Fibroblast of pulmonary artery (primary cell): ENCODE data around the gene PIP4K2C.

ENCODE experiments used
- DNase-seq: peaks from one replicate; pipeline ENCODE4 v3.0.0-alpha.2; 2010; ENCODE audit warnings: low read depth
- H3K4me3 ChIP-seq: replicated peaks from 2 replicates; pipeline ENCODE4 v1.5.1; 2011; ENCODE audit warnings: low read depth, mild to moderate bottlenecking, control low read depth, low read length, moderate library complexity
- TF ChIP-seq, protein P1 (sequence below): IDR thresholded peaks from 2 replicates; pipeline ENCODE4 v1.5.1; 2011; ENCODE audit warnings: mild to moderate bottlenecking, control low read depth, low read length, inconsistent platforms; ENCODE audit errors: missing control alignments

Gene PIP4K2C

DNA sequence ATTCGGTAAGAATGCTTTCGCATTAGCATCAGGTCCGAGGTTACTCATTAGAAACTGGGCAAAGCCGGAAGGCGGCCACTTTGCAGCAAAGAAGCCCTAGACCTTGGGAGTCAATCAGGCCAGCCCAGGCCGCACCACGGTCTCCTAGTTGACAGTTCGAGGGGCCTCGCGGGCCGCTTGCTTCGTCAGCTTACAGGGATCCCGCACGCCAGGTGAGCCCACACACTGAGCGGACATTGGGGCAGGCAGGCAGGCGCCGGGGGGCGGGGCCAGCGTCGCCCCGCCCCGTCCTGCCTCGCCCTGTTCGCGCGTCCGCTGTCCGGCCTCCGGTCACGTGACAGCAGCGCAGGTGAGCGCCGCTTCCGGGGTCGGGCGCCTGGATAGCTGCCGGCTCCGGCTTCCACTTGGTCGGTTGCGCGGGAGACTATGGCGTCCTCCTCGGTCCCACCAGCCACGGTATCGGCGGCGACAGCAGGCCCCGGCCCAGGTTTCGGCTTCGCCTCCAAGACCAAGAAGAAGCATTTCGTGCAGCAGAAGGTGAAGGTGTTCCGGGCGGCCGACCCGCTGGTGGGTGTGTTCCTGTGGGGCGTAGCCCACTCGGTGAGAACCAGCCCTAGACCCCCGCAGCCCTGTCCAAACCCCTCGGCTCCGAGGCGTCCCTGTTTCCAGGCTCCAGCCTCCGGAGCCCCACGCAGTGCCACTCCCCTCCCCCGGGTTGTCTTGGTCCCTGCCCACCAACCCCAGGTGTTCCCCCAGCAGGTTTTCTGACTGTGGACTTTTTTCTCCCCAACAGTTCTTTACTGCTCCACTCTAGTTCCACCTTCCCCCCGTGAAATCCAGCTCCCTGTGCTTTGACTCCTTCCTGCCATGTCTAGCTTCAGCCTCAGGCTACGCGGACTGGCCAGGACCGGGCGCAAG is at the start of gene PIP4K2C:
PIP4K2C (plus strand) TSS at position 329 of the 918 bp plus-strand sequence; CDS start at position 427, 98 bp downstream.
- TF ChIP-seq, protein P1, sequence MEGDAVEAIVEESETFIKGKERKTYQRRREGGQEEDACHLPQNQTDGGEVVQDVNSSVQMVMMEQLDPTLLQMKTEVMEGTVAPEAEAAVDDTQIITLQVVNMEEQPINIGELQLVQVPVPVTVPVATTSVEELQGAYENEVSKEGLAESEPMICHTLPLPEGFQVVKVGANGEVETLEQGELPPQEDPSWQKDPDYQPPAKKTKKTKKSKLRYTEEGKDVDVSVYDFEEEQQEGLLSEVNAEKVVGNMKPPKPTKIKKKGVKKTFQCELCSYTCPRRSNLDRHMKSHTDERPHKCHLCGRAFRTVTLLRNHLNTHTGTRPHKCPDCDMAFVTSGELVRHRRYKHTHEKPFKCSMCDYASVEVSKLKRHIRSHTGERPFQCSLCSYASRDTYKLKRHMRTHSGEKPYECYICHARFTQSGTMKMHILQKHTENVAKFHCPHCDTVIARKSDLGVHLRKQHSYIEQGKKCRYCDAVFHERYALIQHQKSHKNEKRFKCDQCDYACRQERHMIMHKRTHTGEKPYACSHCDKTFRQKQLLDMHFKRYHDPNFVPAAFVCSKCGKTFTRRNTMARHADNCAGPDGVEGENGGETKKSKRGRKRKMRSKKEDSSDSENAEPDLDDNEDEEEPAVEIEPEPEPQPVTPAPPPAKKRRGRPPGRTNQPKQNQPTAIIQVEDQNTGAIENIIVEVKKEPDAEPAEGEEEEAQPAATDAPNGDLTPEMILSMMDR, result no peak
- H3K4me3 ChIP-seq, result peak within 1 kb of the TSS; percentile 88
- peak; percentile 36 for DNase-seq

DNA sequence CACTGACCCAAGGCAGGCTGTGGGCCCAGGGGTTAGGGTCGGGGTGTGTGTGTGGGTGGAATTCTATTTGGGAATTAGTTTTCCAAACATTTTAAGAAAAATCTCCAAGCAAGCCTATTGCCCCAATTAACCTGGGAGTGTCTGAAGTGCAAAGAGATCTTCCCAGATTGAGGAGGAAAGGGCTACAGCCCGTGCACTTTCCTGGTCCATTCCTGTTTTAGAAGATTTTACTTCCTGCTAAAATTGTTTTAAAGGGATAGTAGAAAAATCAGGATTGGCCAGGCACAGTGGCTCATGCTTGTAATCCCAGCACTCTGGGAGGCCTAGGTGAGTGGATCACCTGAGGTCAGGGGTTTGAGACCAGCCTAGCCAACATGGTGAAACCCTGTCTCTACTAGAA is 49.3 kb upstream of the PIP4K2C start:
- no peak for DNase-seq
- no peak overlapping the region for H3K4me3 ChIP-seq
- TF ChIP-seq, protein P1, result no peak

DNA sequence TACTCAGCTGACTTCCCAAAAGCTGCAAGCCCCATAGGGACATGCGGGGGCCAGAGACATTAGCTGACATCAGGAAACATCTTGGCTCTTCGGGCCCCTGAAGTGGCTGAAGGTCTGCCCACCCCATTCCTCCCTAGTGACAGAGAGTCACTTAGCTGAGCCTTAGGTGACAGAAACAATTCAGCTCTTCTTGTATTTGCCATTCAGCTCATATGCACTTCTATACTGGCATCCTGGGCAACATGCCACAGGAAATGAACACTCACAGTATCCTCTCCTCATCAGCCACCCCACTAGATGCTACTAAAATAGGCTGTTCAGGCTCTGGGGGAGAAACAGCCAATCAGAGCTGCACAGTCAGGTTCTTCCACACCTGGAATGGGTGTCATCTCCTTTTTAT is 47.4 kb upstream of the PIP4K2C start:
- H3K4me3 ChIP-seq, result no peak overlapping the region
- no peak for DNase-seq
- TF ChIP-seq, protein P1, result no peak

DNA sequence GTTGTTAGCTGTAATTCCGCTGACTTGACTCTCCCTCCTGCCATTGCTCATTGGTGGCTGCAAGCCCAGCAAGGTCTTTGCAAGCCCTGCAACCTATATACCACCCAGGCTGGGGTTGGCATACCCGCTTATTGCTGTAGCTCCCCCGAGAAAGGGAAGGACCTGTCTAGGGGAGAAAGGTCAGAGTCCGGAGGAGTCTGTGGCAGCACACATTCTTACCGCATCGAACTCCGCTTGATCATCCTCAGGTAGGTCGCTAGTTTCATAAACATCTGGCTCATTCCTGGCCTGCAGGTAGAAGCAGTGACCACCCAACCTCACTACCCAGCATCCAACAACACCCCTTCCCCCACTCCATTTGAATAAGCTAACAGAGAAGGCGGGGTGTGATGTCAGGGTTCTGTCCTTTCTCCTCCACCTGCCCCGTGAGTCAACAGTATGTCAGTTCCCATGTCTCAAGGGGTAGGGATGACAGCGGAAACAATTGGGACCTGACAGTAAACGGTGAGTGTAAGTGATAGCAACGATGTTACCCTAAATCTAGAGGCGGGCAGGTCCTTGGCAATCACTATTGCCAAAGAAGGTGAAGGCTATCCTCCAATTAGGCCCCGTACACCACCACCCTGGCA is 45.1 kb upstream of the PIP4K2C start:
- TF ChIP-seq, protein P1, result no peak
- peak overlapping the region; percentile 89 for H3K4me3 ChIP-seq
- no peak for DNase-seq

DNA sequence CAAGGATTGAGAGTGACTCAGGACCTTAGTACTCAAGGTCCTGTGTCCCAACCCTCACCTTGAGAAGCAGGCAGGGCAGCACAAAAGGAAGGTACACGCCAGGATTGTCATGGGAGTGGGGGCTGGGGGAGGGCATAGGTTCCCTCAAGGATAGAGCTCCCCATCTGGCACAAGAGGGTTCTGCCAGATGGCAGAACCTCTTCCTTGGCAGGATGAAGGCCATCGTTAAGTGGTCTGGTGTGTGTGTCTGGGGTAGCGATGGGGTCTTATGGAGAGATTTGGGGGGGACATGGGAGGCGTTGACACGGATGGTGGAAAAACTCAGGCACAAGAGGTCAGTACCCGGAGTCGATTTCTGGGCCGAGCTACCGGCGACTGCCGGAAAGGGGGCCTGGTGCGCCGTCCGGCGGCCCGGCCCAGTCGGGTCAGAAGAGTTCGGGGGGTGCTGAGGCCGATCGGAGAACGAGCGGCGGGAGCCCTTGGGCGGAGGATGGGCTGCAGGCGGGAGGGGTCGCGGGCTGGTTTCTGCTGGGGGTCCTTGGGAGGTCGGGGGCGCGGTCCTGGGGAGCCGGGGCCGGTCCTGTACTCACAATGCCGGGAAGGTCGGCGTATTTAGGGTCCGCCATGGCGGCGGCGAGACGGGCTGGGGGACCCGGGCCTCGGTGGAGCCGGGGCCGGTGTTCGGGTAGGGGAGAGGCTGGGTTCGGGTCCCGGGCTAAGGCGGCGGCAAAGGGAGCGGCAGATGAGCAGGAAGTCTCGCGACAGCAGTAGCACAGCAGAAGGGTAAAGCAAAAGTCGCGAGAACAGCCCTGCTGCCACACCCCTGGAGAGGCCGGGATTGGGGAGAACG is 44.3 kb upstream of the PIP4K2C start, which contains the start of gene DCTN2:
DCTN2 (minus strand) TSS at position 755 of the 850 bp plus-strand sequence; CDS start at position 626, 129 bp downstream.
- H3K4me3 ChIP-seq, result peak within 1 kb of the TSS; percentile 89
- DNase-seq, result peak; percentile 98

More for the DNA sequence above, 44.3 kb upstream of the PIP4K2C start, which contains the start of gene DCTN2:
- TF ChIP-seq, protein P1, result no peak
